ENCODE results near the gene ASB13.
A peak's percentile ranks its signal among the peaks of the same experiment; 100 is the strongest.

Gene ASB13

GRCh38 chr10:5651388-5651764 lies 15.0 kb downstream of the ASB13 start:
- in situ Hi-C loops (cut with HindIII; ENCODE audit: low pct_unique_long_range_greater_than_20kb, low sequenced_read_pairs), result no loop called here
- TF ChIP-seq JUND (IDR thresholded peaks at IDR 0.05; ENCODE audit: low read depth), result no peak
- no peak for DNase-seq (ENCODE audit: low read depth in 1 of 2, low spot score in 1 of 2)

- TF ChIP-seq JUND (IDR thresholded peaks at IDR 0.05; ENCODE audit: low read depth), result no peak
- DNase-seq (ENCODE audit: low read depth in 1 of 2, low spot score in 1 of 2), result no peak
- in situ Hi-C loops (cut with HindIII; ENCODE audit: low pct_unique_long_range_greater_than_20kb, low sequenced_read_pairs), result no loop called here
These were observed 15.6 kb downstream of the ASB13 start for GRCh38 chr10:5650664-5651387.

- TF ChIP-seq JUND (IDR thresholded peaks at IDR 0.05; ENCODE audit: low read depth), result no peak
- DNase-seq (ENCODE audit: low read depth in 1 of 2, low spot score in 1 of 2), result no peak
- in situ Hi-C loops (cut with HindIII; ENCODE audit: low pct_unique_long_range_greater_than_20kb, low sequenced_read_pairs), result no loop called here
These were observed 16.6 kb downstream of the ASB13 start for GRCh38 chr10:5649746-5650145.

- DNase-seq (ENCODE audit: low read depth in 1 of 2, low spot score in 1 of 2), result peak in 1 of 2 experiments; percentile 44
- in situ Hi-C loops (cut with HindIII; ENCODE audit: low pct_unique_long_range_greater_than_20kb, low sequenced_read_pairs), result no loop called here
- TF ChIP-seq JUND (IDR thresholded peaks at IDR 0.05; ENCODE audit: low read depth), result no peak
These were observed 17.6 kb downstream of the ASB13 start for GRCh38 chr10:5648494-5649457.

GRCh38 chr10:5647507-5648240 lies 18.7 kb downstream of the ASB13 start:
- DNase-seq (ENCODE audit: low read depth in 1 of 2, low spot score in 1 of 2), result peak in 1 of 2 experiments; percentile 18
- in situ Hi-C loops (cut with HindIII; ENCODE audit: low pct_unique_long_range_greater_than_20kb, low sequenced_read_pairs), result no loop called here
- TF ChIP-seq JUND (IDR thresholded peaks at IDR 0.05; ENCODE audit: low read depth), result no peak

- in situ Hi-C loops (cut with HindIII; ENCODE audit: low pct_unique_long_range_greater_than_20kb, low sequenced_read_pairs), result no loop called here
- no peak for DNase-seq (ENCODE audit: low read depth in 1 of 2, low spot score in 1 of 2)
These were observed 20.3 kb downstream of the ASB13 start for GRCh38 chr10:5645944-5646617.

GRCh38 chr10:5645375-5645774 lies 21.0 kb downstream of the ASB13 start:
- DNase-seq (ENCODE audit: low read depth in 1 of 2, low spot score in 1 of 2), result peak; percentile 63 to 78
- no peak for TF ChIP-seq JUND (IDR thresholded peaks at IDR 0.05; ENCODE audit: low read depth)
- in situ Hi-C loops (cut with HindIII; ENCODE audit: low pct_unique_long_range_greater_than_20kb, low sequenced_read_pairs), result no loop called here

More at GRCh38 chr10:5645944-5646617, 20.3 kb downstream of the ASB13 start:
- TF ChIP-seq JUND (IDR thresholded peaks at IDR 0.05; ENCODE audit: low read depth), result no peak

- TF ChIP-seq JUND (IDR thresholded peaks at IDR 0.05; ENCODE audit: low read depth), result no peak
- in situ Hi-C loops (cut with HindIII; ENCODE audit: low pct_unique_long_range_greater_than_20kb, low sequenced_read_pairs), result no loop called here
- DNase-seq (ENCODE audit: low read depth in 1 of 2, low spot score in 1 of 2), result no peak
These were observed 21.5 kb downstream of the ASB13 start for GRCh38 chr10:5644930-5645329.

- no peak for DNase-seq (ENCODE audit: low read depth in 1 of 2, low spot score in 1 of 2)
- TF ChIP-seq JUND (IDR thresholded peaks at IDR 0.05; ENCODE audit: low read depth), result no peak
- in situ Hi-C loops (cut with HindIII; ENCODE audit: low pct_unique_long_range_greater_than_20kb, low sequenced_read_pairs), result no loop called here
These were observed 22.9 kb downstream of the ASB13 start for GRCh38 chr10:5643346-5644067.

- no peak for TF ChIP-seq JUND (IDR thresholded peaks at IDR 0.05; ENCODE audit: low read depth)
- DNase-seq (ENCODE audit: low read depth in 1 of 2, low spot score in 1 of 2), result no peak
- in situ Hi-C loops (cut with HindIII; ENCODE audit: low pct_unique_long_range_greater_than_20kb, low sequenced_read_pairs), result no loop called here
These were observed 24.9 kb downstream of the ASB13 start for GRCh38 chr10:5641501-5641900.

- no peak for DNase-seq (ENCODE audit: low read depth in 1 of 2, low spot score in 1 of 2)
- in situ Hi-C loops (cut with HindIII; ENCODE audit: low pct_unique_long_range_greater_than_20kb, low sequenced_read_pairs), result no loop called here
- TF ChIP-seq JUND (IDR thresholded peaks at IDR 0.05; ENCODE audit: low read depth), result no peak
These were observed 25.9 kb downstream of the ASB13 start for GRCh38 chr10:5640501-5640900.

Data from T47D (cell line).